ENCODE data around the gene GRK3. TPM values are rescaled to one million over a fixed set of nuclear protein-coding genes. Genes with fewer than 3 reads are reported as not detected.

The GRK3 gene
- total RNA-seq, 1 donor from 2014 or later = 7.1 TPM

GRCh38 chr22:25626624-25626990, 62.1 kb downstream of the GRK3 start:
- Mint-ChIP-seq H3K36me3 (ENCODE audit: low read depth, unreplicated experiment) (no peaks in the 10 kb centered on the region), H3K4me3 (ENCODE audit: unreplicated experiment) (no peak overlapping the region), H3K9me3 (ENCODE audit: unreplicated experiment) (no peaks in the 10 kb centered on the region), H3K27ac (ENCODE audit: unreplicated experiment) (no peak overlapping the region), H3K27me3 (ENCODE audit: unreplicated experiment) (peaks cover 2% of the 10 kb centered on the region), H3K4me1 (ENCODE audit: unreplicated experiment) (peaks cover 10% of the 10 kb centered on the region)
- TF ChIP-seq, protein P1, sequence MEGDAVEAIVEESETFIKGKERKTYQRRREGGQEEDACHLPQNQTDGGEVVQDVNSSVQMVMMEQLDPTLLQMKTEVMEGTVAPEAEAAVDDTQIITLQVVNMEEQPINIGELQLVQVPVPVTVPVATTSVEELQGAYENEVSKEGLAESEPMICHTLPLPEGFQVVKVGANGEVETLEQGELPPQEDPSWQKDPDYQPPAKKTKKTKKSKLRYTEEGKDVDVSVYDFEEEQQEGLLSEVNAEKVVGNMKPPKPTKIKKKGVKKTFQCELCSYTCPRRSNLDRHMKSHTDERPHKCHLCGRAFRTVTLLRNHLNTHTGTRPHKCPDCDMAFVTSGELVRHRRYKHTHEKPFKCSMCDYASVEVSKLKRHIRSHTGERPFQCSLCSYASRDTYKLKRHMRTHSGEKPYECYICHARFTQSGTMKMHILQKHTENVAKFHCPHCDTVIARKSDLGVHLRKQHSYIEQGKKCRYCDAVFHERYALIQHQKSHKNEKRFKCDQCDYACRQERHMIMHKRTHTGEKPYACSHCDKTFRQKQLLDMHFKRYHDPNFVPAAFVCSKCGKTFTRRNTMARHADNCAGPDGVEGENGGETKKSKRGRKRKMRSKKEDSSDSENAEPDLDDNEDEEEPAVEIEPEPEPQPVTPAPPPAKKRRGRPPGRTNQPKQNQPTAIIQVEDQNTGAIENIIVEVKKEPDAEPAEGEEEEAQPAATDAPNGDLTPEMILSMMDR (IDR thresholded peaks at IDR 0.05; ENCODE audit: unreplicated experiment) = no peak
- DNase-seq (ENCODE audit: low spot score) = no peak

DNA sequence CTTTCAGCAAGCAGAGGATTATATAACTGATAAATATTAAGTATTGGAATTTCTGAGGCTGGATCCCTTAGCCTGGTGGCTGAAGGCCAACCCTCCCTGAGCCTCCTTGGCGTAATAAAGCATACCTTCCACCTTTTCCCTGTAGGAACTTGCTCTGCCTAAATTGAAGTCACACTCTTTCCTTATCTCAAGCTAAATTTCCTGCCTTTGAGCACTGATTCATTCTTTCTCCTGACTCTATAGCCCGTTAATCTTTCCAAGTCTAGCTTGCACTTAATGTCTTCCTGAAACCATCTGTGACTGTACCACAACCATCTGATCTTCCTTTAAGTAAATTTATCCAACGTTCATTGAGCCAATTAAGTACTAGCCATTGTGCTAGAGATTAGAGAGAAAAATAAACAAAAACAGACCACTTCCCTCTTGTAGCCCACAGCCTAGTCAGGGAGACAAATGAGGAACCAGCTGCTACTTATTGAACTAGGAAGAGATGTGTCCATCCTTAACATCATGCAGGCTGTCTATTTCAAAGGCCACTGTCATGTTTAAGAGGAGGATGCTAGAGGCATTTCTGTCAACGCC, 62.9 kb downstream of the GRK3 start:
- H3K4me1 Mint-ChIP-seq (ENCODE audit: unreplicated experiment) = peaks cover 7% of the 10 kb centered on the region
- H3K9me3 Mint-ChIP-seq (ENCODE audit: unreplicated experiment) = no peaks in the 10 kb centered on the region
- H3K27me3 Mint-ChIP-seq (ENCODE audit: unreplicated experiment) = no peaks in the 10 kb centered on the region
- no peak for DNase-seq (ENCODE audit: low spot score)
- no peak overlapping the region for H3K4me3 Mint-ChIP-seq (ENCODE audit: unreplicated experiment)
- TF ChIP-seq, protein P1 (IDR thresholded peaks at IDR 0.05; ENCODE audit: unreplicated experiment) = no peak
- no peak overlapping the region for H3K27ac Mint-ChIP-seq (ENCODE audit: unreplicated experiment)
- no peaks in the 10 kb centered on the region for H3K36me3 Mint-ChIP-seq (ENCODE audit: low read depth, unreplicated experiment)

GRCh38 chr22:25628494-25628893, 64.0 kb downstream of the GRK3 start:
- Mint-ChIP-seq H3K36me3 (ENCODE audit: low read depth, unreplicated experiment) (no peaks in the 10 kb centered on the region), H3K4me1 (ENCODE audit: unreplicated experiment) (peaks cover 4% of the 10 kb centered on the region), H3K27me3 (ENCODE audit: unreplicated experiment) (no peaks in the 10 kb centered on the region), H3K4me3 (ENCODE audit: unreplicated experiment) (no peak overlapping the region), H3K9me3 (ENCODE audit: unreplicated experiment) (no peaks in the 10 kb centered on the region), H3K27ac (ENCODE audit: unreplicated experiment) (no peak overlapping the region)
- TF ChIP-seq, protein P1 (IDR thresholded peaks at IDR 0.05; ENCODE audit: unreplicated experiment) = no peak
- no peak for DNase-seq (ENCODE audit: low spot score)

DNA sequence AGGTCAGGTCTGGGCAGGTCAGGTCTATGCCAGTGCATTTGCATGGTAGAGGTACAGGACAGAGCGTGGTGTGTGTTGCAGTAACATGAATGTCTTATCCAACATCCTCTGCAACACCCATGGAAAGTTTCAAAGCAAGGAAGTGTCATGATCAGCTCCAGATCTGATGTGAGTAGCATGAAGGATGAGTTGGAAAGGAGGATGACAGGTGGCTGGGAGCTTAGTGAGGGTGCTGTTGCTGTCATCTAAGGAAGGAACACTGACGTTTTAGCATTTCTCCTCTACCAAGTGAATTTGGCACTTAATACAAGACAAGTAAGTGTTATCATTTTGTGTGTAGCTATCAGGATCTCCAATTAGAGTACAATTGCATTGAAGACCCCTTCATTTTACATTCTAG, 65.1 kb downstream of the GRK3 start:
- H3K9me3 Mint-ChIP-seq (ENCODE audit: unreplicated experiment) = no peaks in the 10 kb centered on the region
- no peaks in the 10 kb centered on the region for H3K27me3 Mint-ChIP-seq (ENCODE audit: unreplicated experiment)

DNA sequence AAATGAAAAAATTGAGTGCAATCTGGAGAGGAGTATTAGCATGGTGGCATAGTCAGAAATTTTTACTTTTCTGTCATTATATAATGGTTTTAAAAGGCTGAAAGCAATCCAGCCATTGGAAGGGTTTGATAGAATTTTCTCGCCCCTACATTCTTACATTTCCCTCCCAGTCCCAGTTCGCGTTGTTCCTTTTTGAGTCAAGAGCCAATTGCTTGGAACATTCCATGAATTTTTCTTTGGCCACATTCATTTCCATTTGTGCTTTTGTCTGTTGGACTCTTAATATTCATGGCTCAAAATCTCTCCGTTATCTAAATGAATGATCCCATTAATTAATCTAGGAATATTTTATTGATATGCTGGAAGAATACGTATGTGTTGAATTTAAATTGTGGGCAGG, 66.0 kb downstream of the GRK3 start:
- Mint-ChIP-seq H3K36me3 (ENCODE audit: low read depth, unreplicated experiment) (no peaks in the 10 kb centered on the region), H3K4me3 (ENCODE audit: unreplicated experiment) (no peak overlapping the region), H3K27ac (ENCODE audit: unreplicated experiment) (no peak overlapping the region), H3K27me3 (ENCODE audit: unreplicated experiment) (no peaks in the 10 kb centered on the region), H3K9me3 (ENCODE audit: unreplicated experiment) (no peaks in the 10 kb centered on the region), H3K4me1 (ENCODE audit: unreplicated experiment) (peaks cover 4% of the 10 kb centered on the region)
- no peak for DNase-seq (ENCODE audit: low spot score)
- TF ChIP-seq, protein P1 (IDR thresholded peaks at IDR 0.05; ENCODE audit: unreplicated experiment) = no peak

More for the DNA sequence above, 65.1 kb downstream of the GRK3 start:
- no peak for DNase-seq (ENCODE audit: low spot score)
- H3K27ac Mint-ChIP-seq (ENCODE audit: unreplicated experiment) = no peak overlapping the region
- H3K36me3 Mint-ChIP-seq (ENCODE audit: low read depth, unreplicated experiment) = no peaks in the 10 kb centered on the region
- TF ChIP-seq, protein P1 (IDR thresholded peaks at IDR 0.05; ENCODE audit: unreplicated experiment) = no peak
- H3K4me1 Mint-ChIP-seq (ENCODE audit: unreplicated experiment) = peaks cover 4% of the 10 kb centered on the region
- no peak overlapping the region for H3K4me3 Mint-ChIP-seq (ENCODE audit: unreplicated experiment)

All from endothelial cell (in vitro differentiated cells).